K562 (cell line): ENCODE measurements around the gene B4GALT5. TPM values are rescaled to one million over a fixed set of nuclear protein-coding genes. Genes with fewer than 3 reads are reported as not detected.

Experiments used
- ATAC-seq: fragments of 200-7000 bp; cut with Tn5 transposase; 3 replicates; pipeline ENCODE4 v1.9.1; 2020; ENCODE audit warnings: moderate library complexity
- BruUV-seq: library from RNA; stranded (reverse); fragments of 400-500 nt; replicated peaks from 2 replicates; lab custom pipeline; 2021; lab: Mats Ljungman, UMichigan
- CTCF ChIA-PET: fragments of 300-600 bp; formaldehyde crosslinking; extraction: SDS; loops from one replicate; lab custom pipeline; 2021; ENCODE audit warnings: low intra/inter-chr PET ratio; lab: Yijun Ruan, JAX
- POLR2A ChIA-PET: fragments of 300-600, 350-650 bp; sonication (Branson Sonifier 250); formaldehyde crosslinking; extraction: SDS; loops from one replicate; lab custom pipeline; 2021; ENCODE audit warnings: antibody characterized with exemption, inconsistent platforms; lab: Yijun Ruan, JAX
- DNase-seq, 4 experiments: peaks; one replicate each; pipeline versions ENCODE4 v3.0.0 to v3.0.0-alpha.2; 2011 to 2018; ENCODE audit warnings: low spot score in 3 of 4, mixed read lengths in 3 of 4; ENCODE audit errors: extremely low read depth in 1 of 4
- FAIRE-seq: peaks from 2 replicates; lab custom pipeline; 2011; peaks lifted over from hg19 to GRCh38; lab: Jason Lieb, UNC
- H2AFZ ChIP-seq: 2 replicates; pipeline ENCODE4 v1.6.0; 2011; ENCODE audit warnings: low read depth, low read length, control low read depth, inconsistent platforms
- H3K27ac ChIP-seq: fragments of 200-600 bp; 3 replicates; pipeline ENCODE4 v1.8.0; 2011; ENCODE audit warnings: low read depth, mild to moderate bottlenecking, control low read depth, inconsistent platforms, low read length, moderate library complexity, mixed read lengths; ENCODE audit errors: extremely low read depth
- H3K27me3 ChIP-seq, 2 experiments: fragments of 300-600 bp in 1 of 2; 2 replicates in 1 of 2; 3 replicates in 1 of 2; pipeline versions ENCODE4 v1.6.0 to v1.8.0; 2011; ENCODE audit warnings: inconsistent platforms in 2 of 2, low read length in 2 of 2, mild to moderate bottlenecking in 1 of 2, mixed read lengths in 1 of 2, moderate library complexity in 1 of 2; ENCODE audit not compliant: control insufficient read depth in 2 of 2, insufficient read depth in 2 of 2
- H3K36me3 ChIP-seq: fragments of 300-600 bp; 3 replicates; pipeline ENCODE4 v1.8.0; 2011; ENCODE audit warnings: mild to moderate bottlenecking, low read length, inconsistent platforms; ENCODE audit not compliant: control insufficient read depth, insufficient read depth
- H3K4me1 ChIP-seq, 2 experiments: fragments of 200-600 bp in 1 of 2; replicated peaks in 1 of 2; 2 replicates in 1 of 2; 3 replicates in 1 of 2; pipeline versions ENCODE4 v1.5.1 to v1.8.0; 2011; ENCODE audit warnings: inconsistent platforms in 2 of 2, low read length in 2 of 2, mild to moderate bottlenecking in 1 of 2, mixed read lengths in 1 of 2, moderate library complexity in 1 of 2; ENCODE audit not compliant: control insufficient read depth in 2 of 2, insufficient read depth in 2 of 2
- H3K4me2 ChIP-seq: 2 replicates; pipeline ENCODE4 v1.6.1; 2011; ENCODE audit warnings: low read length, control low read depth, inconsistent platforms, mixed read lengths; ENCODE audit not compliant: insufficient read depth
- H3K4me3 ChIP-seq: fragments of 200-600 bp; sonication (generic), shearing (Covaris generic); 2 replicates; pipeline ENCODE4 v1.5.1; 2016; ENCODE audit warnings: control low read depth, inconsistent platforms
- H3K79me2 ChIP-seq: fragments of 200-600 bp; 3 replicates; pipeline ENCODE4 v1.8.0; 2011; ENCODE audit warnings: low read length, inconsistent platforms; ENCODE audit not compliant: control insufficient read depth, insufficient read depth
- H3K9ac ChIP-seq, 2 experiments: 2 replicates each; pipeline versions ENCODE4 v1.6.0 to v1.6.1; 2011; ENCODE audit warnings: low read depth in 2 of 2, low read length in 2 of 2, control low read depth in 1 of 2, inconsistent platforms in 1 of 2, mild to moderate bottlenecking in 1 of 2, mixed read lengths in 1 of 2; ENCODE audit not compliant: insufficient read depth in 1 of 2
- H3K9me1 ChIP-seq: one replicate; pipeline ENCODE4 v1.6.0; 2011; ENCODE audit warnings: inconsistent platforms, mild to moderate bottlenecking, low read length, moderate library complexity; ENCODE audit not compliant: control insufficient read depth, insufficient read depth
- H3K9me3 ChIP-seq: replicated peaks from 2 replicates; pipeline ENCODE4 v1.5.1; 2011; ENCODE audit warnings: low read depth, low read length, inconsistent platforms; ENCODE audit not compliant: control insufficient read depth, insufficient read depth
- H4K20me1 ChIP-seq: replicated peaks from 2 replicates; pipeline ENCODE4 v1.6.1; 2011; ENCODE audit warnings: low read length, inconsistent platforms, mixed read lengths; ENCODE audit not compliant: control insufficient read depth, insufficient read depth
- PREB ChIP-seq: sonication (generic); formaldehyde crosslinking; IDR thresholded peaks from 2 replicates; pipeline ENCODE4 v1.8.1; 2023; ENCODE audit warnings: mild to moderate bottlenecking, missing genetic modification reagents
- SRSF7 ChIP-seq: fragments of 200-400 bp; formaldehyde crosslinking; optimal IDR thresholded peaks from 2 replicates; pipeline ENCODE3; 2017; ENCODE audit warnings: mild to moderate bottlenecking, low read depth, low read length
- TCF15 ChIP-seq: fragments of 250-450 bp; sonication (Bioruptor Pico); IDR thresholded peaks from 2 replicates; pipeline ENCODE4 v1.8.0; 2022; ENCODE audit warnings: moderate library complexity, mild to moderate bottlenecking, inconsistent platforms
- ZKSCAN8 ChIP-seq: fragments of 200-800 bp; sonication (Bioruptor generic); IDR thresholded peaks from 2 replicates; pipeline ENCODE4 v1.6.1; 2016; ENCODE audit warnings: missing genetic modification characterization, missing compliant biosample characterization
- ZNF764 ChIP-seq: fragments of 250-450 bp; sonication (Bioruptor Pico); IDR thresholded peaks from 2 replicates; pipeline ENCODE4 v1.4.0; 2020; ENCODE audit warnings: low read depth, mild to moderate bottlenecking, moderate library complexity
- WGBS: fragments of 100-300 bp; shearing (Covaris generic); methylation state at CpG from one replicate; pipeline ENCODE4 v1.1.6; 2016; ENCODE audit warnings: low coverage, mixed read lengths; ENCODE audit not compliant: insufficient coverage; ENCODE audit errors: missing lambda C conversion rate; 5-methylcytosine and 5-hydroxymethylcytosine counted together
- in situ Hi-C: fragments of 300-500 bp; cut with MboI; formaldehyde crosslinking; loops from 4 replicates; pipeline ENCODE4 v1.15.0; 2018; ENCODE audit warnings: inconsistent platforms, mixed read lengths
- intact Hi-C: fragments of 100-400 bp; cut with micrococcal nuclease; formaldehyde crosslinking; loops from 2 replicates; pipeline ENCODE4 v1.14.2; 2022
- polyA plus RNA-seq, 8 experiments: library from polyadenylated mRNA; depleted of rRNA in 4 of 8; stranded (reverse) in 5 of 8; unstranded in 3 of 8; fragments of >200 nt; fragmentation: Nextera tagmentation in 2 of 8; fragmentation: Illumina TruSeq in 1 of 8; extraction: Ambion mirVana in 2 of 8; extraction: Trizol in 1 of 8; gene quantifications; 2 replicates each; pipeline versions ENCODE4 v1.2.1 to v1.2.3, GENCODE V29; 2011 to 2014; ENCODE audit warnings: inconsistent platforms in 1 of 8, missing spikeins in 1 of 8
- total RNA-seq, 7 experiments: library from RNA; depleted of rRNA in 6 of 7; stranded (reverse); fragments of >200 nt in 6 of 7; fragmentation: Illumina TruSeq in 2 of 7; extraction: Trizol in 2 of 7; gene quantifications; 2 replicates each; pipeline versions ENCODE4 v1.2.1 to v1.2.3, GENCODE V29; 2011 to 2021; ENCODE audit warnings: low replicate concordance in 1 of 7

B4GALT5 gene
- total and polyA plus RNA-seq, 9 of the 15 experiments (the other 6 are each of a cell fraction or from before 2014, with no cell fraction given), result 8.5 to 32.6 (median 23.4) TPM

DNA sequence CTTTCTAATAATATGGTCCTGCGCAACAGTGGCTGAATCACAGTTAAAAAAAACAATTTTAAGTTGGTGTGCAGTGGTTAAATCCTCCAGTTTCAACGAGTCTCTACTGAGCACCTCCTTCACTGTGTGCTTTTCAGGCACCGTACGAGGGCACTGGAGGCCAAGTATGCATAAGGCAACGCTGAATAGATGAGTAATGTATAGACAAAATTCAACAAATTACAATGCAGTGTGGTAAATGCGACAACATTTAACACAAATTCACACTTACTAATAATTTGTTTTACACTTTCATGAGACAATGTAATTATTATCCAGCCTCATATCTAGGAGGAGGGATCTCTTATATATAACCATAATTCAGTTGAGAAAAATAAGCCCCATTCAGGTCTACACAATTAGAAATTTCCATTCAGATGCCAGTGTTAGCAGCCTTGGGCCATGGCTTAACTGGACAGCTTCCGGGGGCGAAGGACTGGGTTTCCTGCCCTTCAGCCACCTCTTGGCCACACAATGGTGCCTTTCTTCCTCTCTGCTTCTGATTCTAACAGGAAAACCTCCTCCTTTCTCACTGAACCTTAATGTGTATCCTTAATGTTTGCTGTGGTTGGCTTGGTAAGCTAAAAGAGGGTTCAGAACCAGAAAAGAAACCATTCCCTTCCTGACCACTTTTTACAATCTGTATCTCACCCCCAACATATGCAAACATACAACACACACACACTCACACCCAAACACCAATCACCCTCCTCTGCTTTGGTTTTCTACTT lies 51.9 kb downstream of the B4GALT5 start:
- in situ Hi-C loops (no loop called here), intact Hi-C loops (no loop called here)
- WGBS, result 82% methylated on average over 8 of the region's 8 CpGs
- CTCF ChIA-PET, result no interaction called here
- H3K27ac ChIP-seq, result peak overlapping the region; percentile 17; the same call in 1 of the 3 replicates
- DNase-seq (no peak), ATAC-seq (no peak), FAIRE-seq (no peak)
- peaks cover 8% of the 10 kb centered on the region; the same call in 1 of the 3 replicates for H3K36me3 ChIP-seq
- peaks cover 90% of the 10 kb centered on the region for H3K79me2 ChIP-seq
- peaks cover 4 to 5% of the 10 kb centered on the region in 2 experiments; a peak in 3 of 5 replicates for H3K4me1 ChIP-seq
- POLR2A ChIA-PET, result interaction anchor here (0.7 to 1.5 kb wide), 5 partner anchors 14 to 124 kb away, joined by 3 to 4 read pairs (median 3); no protein-coding TSS in a partner anchor
- no peak for TF ChIP-seq TCF15
- no peak for TF ChIP-seq ZKSCAN8 (CRISPR knock-in tag)
- TF ChIP-seq PREB (CRISPR knock-in tag), result no peak
- TF ChIP-seq SRSF7, result no peak
- TF ChIP-seq ZNF764, result no peak
- no peaks in the 10 kb centered on the region for H3K9me1 ChIP-seq
- no peak overlapping the region for H3K4me2 ChIP-seq
- no peaks in the 10 kb centered on the region for H3K27me3 ChIP-seq
- no peak overlapping the region for H3K4me3 ChIP-seq
- no peak overlapping the region for H3K9ac ChIP-seq
- H4K20me1 ChIP-seq, result peaks cover 7% of the 10 kb centered on the region; the same call in 1 of the 2 replicates
- H2AFZ ChIP-seq, result no peak overlapping the region
- H3K9me3 ChIP-seq, result no peaks in the 10 kb centered on the region
- no TSS peak for BruUV-seq
